GM12875 (cell line): Measurements from ENCODE around the gene ALDH3B1.

Experiments used
- H3K4me3 ChIP-seq: one replicate; pipeline ENCODE4 v1.5.1; 2011; ENCODE audit warnings: low read depth, low read length, control low read depth
- CTCF ChIP-seq: IDR thresholded peaks from 2 replicates; pipeline ENCODE4 v1.5.1; 2011; ENCODE audit warnings: low read depth, mild to moderate bottlenecking, control low read depth, inconsistent platforms, low read length, moderate library complexity, borderline replicate concordance; ENCODE audit not compliant: insufficient read depth

ALDH3B1 gene

GRCh38 chr11:68016161-68016903, 6.2 kb downstream of the ALDH3B1 start:
- no peak for TF ChIP-seq CTCF
- no peak overlapping the region for H3K4me3 ChIP-seq

- no peak overlapping the region for H3K4me3 ChIP-seq
- no peak for TF ChIP-seq CTCF
Measured at GRCh38 chr11:68016904-68017817, 7.0 kb downstream of the ALDH3B1 start.

DNA sequence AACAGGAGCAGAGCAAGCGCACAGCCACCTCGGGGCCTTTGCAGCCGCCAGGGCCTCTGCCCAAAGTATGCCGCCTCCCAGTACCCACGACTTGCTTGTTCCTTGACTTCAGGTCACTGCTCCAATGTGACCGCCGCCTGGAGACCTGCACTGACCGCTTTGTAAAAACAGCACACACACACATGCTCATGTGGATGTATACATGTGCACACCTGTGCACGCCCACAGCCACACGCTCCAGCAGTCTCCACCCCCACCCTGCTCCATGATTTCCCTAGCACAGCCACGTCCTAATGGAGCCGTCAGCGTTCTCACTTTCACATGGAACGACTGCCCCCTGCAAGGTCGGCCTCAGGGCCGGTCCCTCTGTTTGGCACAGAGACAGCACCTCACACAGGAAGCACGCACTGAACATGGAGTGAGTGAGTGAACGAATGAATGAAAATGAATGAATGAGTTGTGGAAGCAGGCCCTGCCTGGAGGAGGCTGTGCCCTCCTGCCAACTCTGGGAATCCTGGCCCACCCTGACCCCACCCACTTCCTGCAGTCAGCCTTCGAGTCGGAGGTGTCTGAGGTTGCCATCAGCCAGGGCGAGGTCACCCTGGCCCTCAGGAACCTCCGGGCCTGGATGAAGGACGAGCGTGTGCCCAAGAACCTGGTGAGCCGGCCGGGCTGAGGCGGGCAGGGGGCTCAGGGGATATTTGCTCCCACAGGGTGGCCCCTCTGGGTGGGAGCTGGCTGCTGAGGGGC, 8.0 kb downstream of the ALDH3B1 start:
- TF ChIP-seq CTCF, result no peak
- H3K4me3 ChIP-seq, result no peak overlapping the region

GRCh38 chr11:68018730-68019190, 8.6 kb downstream of the ALDH3B1 start:
- TF ChIP-seq CTCF, result no peak
- H3K4me3 ChIP-seq, result no peak overlapping the region

DNA sequence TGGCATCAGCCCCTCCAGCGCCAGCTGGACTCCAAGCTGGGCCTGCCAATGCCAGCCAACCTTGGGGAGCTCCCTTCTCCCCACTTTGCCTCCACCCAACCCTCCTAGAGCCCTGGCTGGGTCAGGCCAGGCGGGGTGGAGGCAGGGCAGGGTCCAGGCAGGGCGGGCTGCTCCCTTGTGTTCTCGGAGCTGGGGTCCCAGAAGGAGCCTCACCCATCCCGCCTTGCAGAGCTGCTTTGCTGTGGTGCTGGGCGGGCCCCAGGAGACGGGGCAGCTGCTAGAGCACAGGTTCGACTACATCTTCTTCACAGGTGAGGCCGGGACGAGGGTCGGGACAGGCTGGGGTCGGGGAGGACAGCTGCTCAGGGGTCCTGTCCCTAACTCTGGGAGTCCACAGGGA, 9.4 kb downstream of the ALDH3B1 start:
- H3K4me3 ChIP-seq, result no peak overlapping the region
- TF ChIP-seq CTCF, result no peak

GRCh38 chr11:68020575-68020974, 10.4 kb downstream of the ALDH3B1 start:
- H3K4me3 ChIP-seq, result no peak overlapping the region
- TF ChIP-seq CTCF, result peak; percentile 19; the same call in 1 of the 2 replicates
